Measurements from ENCODE around the gene TMEM50B. TPM values are rescaled to one million over a fixed set of nuclear protein-coding genes. Genes with fewer than 3 reads are reported as not detected.

The TMEM50B gene
- total and polyA plus RNA-seq, 2 experiments from 2014 or later = 25.1 to 26.1 TPM

- Histone ChIP-seq H3K4me2 (no peak overlapping the region), H3K4me3 (no peak overlapping the region), H3K9me2 (ENCODE audit: insufficient read depth) (no peaks in the 10 kb centered on the region), H3F3A (replicated peaks; ENCODE audit: low read depth) (0 out of 2 replicates have a peak, but pooled peaks cover 4% of the 10 kb centered on the region), H2AFZ (no peak overlapping the region), H3K27ac (ENCODE audit: low read depth) (no peak overlapping the region), H4K20me1 (replicated peaks; ENCODE audit: insufficient read depth) (peaks cover 4% of the 10 kb centered on the region), H3K27me3 (ENCODE audit: insufficient read depth) (no peaks in the 10 kb centered on the region), H3K4me1 (ENCODE audit: insufficient read depth) (no peaks in the 10 kb centered on the region), H3K79me2 (replicated peaks; ENCODE audit: insufficient read depth) (no peaks in the 10 kb centered on the region), H3K36me3 (ENCODE audit: insufficient read depth) (peaks cover 17% of the 10 kb centered on the region)
- H3K27me3 Mint-ChIP-seq (ENCODE audit: insufficient read depth, low read depth, poor library complexity) = peaks cover 2% of the 10 kb centered on the region
- no peak for ATAC-seq
- TF ChIP-seq POLR2AphosphoS5 (IDR thresholded peaks at IDR 0.05; ENCODE audit: low read depth) (no peak), CREB1 (CRISPR knock-in tag; IDR thresholded peaks at IDR 0.05; ENCODE audit: low read depth) (no peak), EZH2phosphoT487 (IDR thresholded peaks at IDR 0.05; ENCODE audit: unreplicated experiment) (no peak), ZNF114 (CRISPR knock-in tag; IDR thresholded peaks at IDR 0.05) (no peak), ZNF462 (CRISPR knock-in tag; IDR thresholded peaks at IDR 0.05) (no peak), NANOG (IDR thresholded peaks at IDR 0.05; ENCODE audit: borderline replicate concordance) (no peak), STAT1 (IDR thresholded peaks at IDR 0.05; ENCODE audit: unreplicated experiment) (no peak), ZNF331 (CRISPR knock-in tag; IDR thresholded peaks at IDR 0.05; ENCODE audit: low read depth) (no peak), EZH2 (IDR thresholded peaks at IDR 0.05; ENCODE audit: low read depth, unreplicated experiment) (no peak), JUNB (IDR thresholded peaks at IDR 0.05; ENCODE audit: unreplicated experiment) (no peak)
- TF ChIP-seq, protein P1, sequence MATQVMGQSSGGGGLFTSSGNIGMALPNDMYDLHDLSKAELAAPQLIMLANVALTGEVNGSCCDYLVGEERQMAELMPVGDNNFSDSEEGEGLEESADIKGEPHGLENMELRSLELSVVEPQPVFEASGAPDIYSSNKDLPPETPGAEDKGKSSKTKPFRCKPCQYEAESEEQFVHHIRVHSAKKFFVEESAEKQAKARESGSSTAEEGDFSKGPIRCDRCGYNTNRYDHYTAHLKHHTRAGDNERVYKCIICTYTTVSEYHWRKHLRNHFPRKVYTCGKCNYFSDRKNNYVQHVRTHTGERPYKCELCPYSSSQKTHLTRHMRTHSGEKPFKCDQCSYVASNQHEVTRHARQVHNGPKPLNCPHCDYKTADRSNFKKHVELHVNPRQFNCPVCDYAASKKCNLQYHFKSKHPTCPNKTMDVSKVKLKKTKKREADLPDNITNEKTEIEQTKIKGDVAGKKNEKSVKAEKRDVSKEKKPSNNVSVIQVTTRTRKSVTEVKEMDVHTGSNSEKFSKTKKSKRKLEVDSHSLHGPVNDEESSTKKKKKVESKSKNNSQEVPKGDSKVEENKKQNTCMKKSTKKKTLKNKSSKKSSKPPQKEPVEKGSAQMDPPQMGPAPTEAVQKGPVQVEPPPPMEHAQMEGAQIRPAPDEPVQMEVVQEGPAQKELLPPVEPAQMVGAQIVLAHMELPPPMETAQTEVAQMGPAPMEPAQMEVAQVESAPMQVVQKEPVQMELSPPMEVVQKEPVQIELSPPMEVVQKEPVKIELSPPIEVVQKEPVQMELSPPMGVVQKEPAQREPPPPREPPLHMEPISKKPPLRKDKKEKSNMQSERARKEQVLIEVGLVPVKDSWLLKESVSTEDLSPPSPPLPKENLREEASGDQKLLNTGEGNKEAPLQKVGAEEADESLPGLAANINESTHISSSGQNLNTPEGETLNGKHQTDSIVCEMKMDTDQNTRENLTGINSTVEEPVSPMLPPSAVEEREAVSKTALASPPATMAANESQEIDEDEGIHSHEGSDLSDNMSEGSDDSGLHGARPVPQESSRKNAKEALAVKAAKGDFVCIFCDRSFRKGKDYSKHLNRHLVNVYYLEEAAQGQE (IDR thresholded peaks at IDR 0.05; ENCODE audit: unreplicated experiment) = no peak
- TF ChIP-seq, protein P2, sequence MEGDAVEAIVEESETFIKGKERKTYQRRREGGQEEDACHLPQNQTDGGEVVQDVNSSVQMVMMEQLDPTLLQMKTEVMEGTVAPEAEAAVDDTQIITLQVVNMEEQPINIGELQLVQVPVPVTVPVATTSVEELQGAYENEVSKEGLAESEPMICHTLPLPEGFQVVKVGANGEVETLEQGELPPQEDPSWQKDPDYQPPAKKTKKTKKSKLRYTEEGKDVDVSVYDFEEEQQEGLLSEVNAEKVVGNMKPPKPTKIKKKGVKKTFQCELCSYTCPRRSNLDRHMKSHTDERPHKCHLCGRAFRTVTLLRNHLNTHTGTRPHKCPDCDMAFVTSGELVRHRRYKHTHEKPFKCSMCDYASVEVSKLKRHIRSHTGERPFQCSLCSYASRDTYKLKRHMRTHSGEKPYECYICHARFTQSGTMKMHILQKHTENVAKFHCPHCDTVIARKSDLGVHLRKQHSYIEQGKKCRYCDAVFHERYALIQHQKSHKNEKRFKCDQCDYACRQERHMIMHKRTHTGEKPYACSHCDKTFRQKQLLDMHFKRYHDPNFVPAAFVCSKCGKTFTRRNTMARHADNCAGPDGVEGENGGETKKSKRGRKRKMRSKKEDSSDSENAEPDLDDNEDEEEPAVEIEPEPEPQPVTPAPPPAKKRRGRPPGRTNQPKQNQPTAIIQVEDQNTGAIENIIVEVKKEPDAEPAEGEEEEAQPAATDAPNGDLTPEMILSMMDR (conservative IDR thresholded peaks at IDR 0.05; ENCODE audit: low read depth in 2 of 2) = no peak
- TF ChIP-seq, protein P3, sequence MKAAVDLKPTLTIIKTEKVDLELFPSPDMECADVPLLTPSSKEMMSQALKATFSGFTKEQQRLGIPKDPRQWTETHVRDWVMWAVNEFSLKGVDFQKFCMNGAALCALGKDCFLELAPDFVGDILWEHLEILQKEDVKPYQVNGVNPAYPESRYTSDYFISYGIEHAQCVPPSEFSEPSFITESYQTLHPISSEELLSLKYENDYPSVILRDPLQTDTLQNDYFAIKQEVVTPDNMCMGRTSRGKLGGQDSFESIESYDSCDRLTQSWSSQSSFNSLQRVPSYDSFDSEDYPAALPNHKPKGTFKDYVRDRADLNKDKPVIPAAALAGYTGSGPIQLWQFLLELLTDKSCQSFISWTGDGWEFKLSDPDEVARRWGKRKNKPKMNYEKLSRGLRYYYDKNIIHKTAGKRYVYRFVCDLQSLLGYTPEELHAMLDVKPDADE (IDR thresholded peaks at IDR 0.05) = no peak
- no peak for DNase-seq (ENCODE audit: low spot score)
- no peak overlapping the region for H3K27ac Mint-ChIP-seq
- H3K4me3 Mint-ChIP-seq = no peak overlapping the region
- H3K36me3 Mint-ChIP-seq (ENCODE audit: low read depth) = peaks cover 55% of the 10 kb centered on the region
- H3K4me1 Mint-ChIP-seq = no peaks in the 10 kb centered on the region
- no peaks in the 10 kb centered on the region for H3K9me3 Mint-ChIP-seq
Observed at GRCh38 chr21:33432496-33432895, 47.3 kb downstream of the TMEM50B start.

Measured in GM23338 (cell line).